Measurements from ENCODE around the gene GJB1. TPM values are rescaled to one million over a fixed set of nuclear protein-coding genes. Genes with fewer than 3 reads are reported as not detected.

The GJB1 gene
- total RNA-seq, 2 experiments from 2014 or later, result not detected

GRCh38 chrX:71221145-71221544 lies 1.9 kb upstream of the GJB1 start:
- Histone ChIP-seq H3K4me2 (ENCODE audit: low read length) (no peak overlapping the region), H4K20me1 (ENCODE audit: insufficient read depth, low read length) (no peaks in the 10 kb centered on the region), H3K79me2 (ENCODE audit: insufficient read depth, low read depth, low read length) (no peaks in the 10 kb centered on the region), H3K9me3 (ENCODE audit: low read length) (no peaks in the 10 kb centered on the region), H3K36me3 (ENCODE audit: insufficient read depth, low read length) (no peaks in the 10 kb centered on the region), H3K4me1 (ENCODE audit: insufficient read depth, low read length, poor library complexity, severe bottlenecking) (peaks cover 7% of the 10 kb centered on the region), H3K27ac (ENCODE audit: low read depth, low read length, poor library complexity, severe bottlenecking) (no peak overlapping the region), H2AFZ (ENCODE audit: low read length) (no peak overlapping the region), H3K4me3 (ENCODE audit: low read depth, low read length, poor library complexity, severe bottlenecking) (no peak overlapping the region), H3K9me2 (ENCODE audit: insufficient read depth, low read length) (no peaks in the 10 kb centered on the region)
- POLR2A ChIA-PET, result no interaction called here
- no peak for DNase-seq (ENCODE audit: low spot score)
- TF ChIP-seq CTCF (conservative IDR thresholded peaks at IDR 0.05; ENCODE audit: low read length), result no peak
- TF ChIP-seq EZH2phosphoT487 (IDR thresholded peaks at IDR 0.05; ENCODE audit: borderline replicate concordance, low read depth, low read length), result no peak
- no TSS peak for BruUV-seq (replicated peaks)
- CTCF ChIA-PET (ENCODE audit: unreplicated experiment), result no interaction called here
- intact Hi-C loops (cut with micrococcal nuclease; ENCODE audit: unreplicated experiment), result no loop called here

- Histone ChIP-seq H3K36me3 (ENCODE audit: insufficient read depth, low read length) (no peaks in the 10 kb centered on the region), H3K4me1 (ENCODE audit: insufficient read depth, low read length, poor library complexity, severe bottlenecking) (no peaks in the 10 kb centered on the region), H4K20me1 (ENCODE audit: insufficient read depth, low read length) (no peaks in the 10 kb centered on the region), H3K27ac (ENCODE audit: low read depth, low read length, poor library complexity, severe bottlenecking) (no peak overlapping the region), H3K4me3 (ENCODE audit: low read depth, low read length, poor library complexity, severe bottlenecking) (no peak overlapping the region), H3K79me2 (ENCODE audit: insufficient read depth, low read depth, low read length) (no peaks in the 10 kb centered on the region), H2AFZ (ENCODE audit: low read length) (no peak overlapping the region), H3K4me2 (ENCODE audit: low read length) (no peak overlapping the region), H3K9me2 (ENCODE audit: insufficient read depth, low read length) (no peaks in the 10 kb centered on the region), H3K9me3 (ENCODE audit: low read length) (no peaks in the 10 kb centered on the region)
- BruUV-seq (replicated peaks), result no TSS peak
- TF ChIP-seq CTCF (conservative IDR thresholded peaks at IDR 0.05; ENCODE audit: low read length) (no peak), EZH2phosphoT487 (IDR thresholded peaks at IDR 0.05; ENCODE audit: borderline replicate concordance, low read depth, low read length) (no peak)
- ChIA-PET CTCF (ENCODE audit: unreplicated experiment) (no interaction called here), POLR2A (interaction anchor here (0.8 kb wide), 1 partner anchor 9 kb away, joined by 3 read pairs; no protein-coding TSS in a partner anchor)
- intact Hi-C loops (cut with micrococcal nuclease; ENCODE audit: unreplicated experiment), result no loop called here
- no peak for DNase-seq (ENCODE audit: low spot score)
Observed at GRCh38 chrX:71224098-71224708, 1.2 kb downstream of the GJB1 start.

- ChIA-PET POLR2A (interaction anchor here (0.6 to 0.8 kb wide), 2 partner anchors 8 to 16 kb away, joined by 3 to 5 read pairs; no protein-coding TSS in a partner anchor), CTCF (ENCODE audit: unreplicated experiment) (no interaction called here)
- BruUV-seq (replicated peaks), result no TSS peak
- H3K27ac ChIP-seq (ENCODE audit: low read depth, low read length, poor library complexity, severe bottlenecking), result no peak overlapping the region
- no peaks in the 10 kb centered on the region for H4K20me1 ChIP-seq (ENCODE audit: insufficient read depth, low read length)
- no peaks in the 10 kb centered on the region for H3K4me1 ChIP-seq (ENCODE audit: insufficient read depth, low read length, poor library complexity, severe bottlenecking)
- DNase-seq (ENCODE audit: low spot score), result no peak
- intact Hi-C loops (cut with micrococcal nuclease; ENCODE audit: unreplicated experiment), result no loop called here
- H3K4me2 ChIP-seq (ENCODE audit: low read length), result no peak overlapping the region
- no peak for TF ChIP-seq EZH2phosphoT487 (IDR thresholded peaks at IDR 0.05; ENCODE audit: borderline replicate concordance, low read depth, low read length)
- TF ChIP-seq CTCF (conservative IDR thresholded peaks at IDR 0.05; ENCODE audit: low read length), result no peak
- H2AFZ ChIP-seq (ENCODE audit: low read length), result no peak overlapping the region
- no peaks in the 10 kb centered on the region for H3K36me3 ChIP-seq (ENCODE audit: insufficient read depth, low read length)
- H3K4me3 ChIP-seq (ENCODE audit: low read depth, low read length, poor library complexity, severe bottlenecking), result no peak overlapping the region
- H3K9me3 ChIP-seq (ENCODE audit: low read length), result no peaks in the 10 kb centered on the region
- no peaks in the 10 kb centered on the region for H3K79me2 ChIP-seq (ENCODE audit: insufficient read depth, low read depth, low read length)
- H3K9me2 ChIP-seq (ENCODE audit: insufficient read depth, low read length), result no peaks in the 10 kb centered on the region
Observed at GRCh38 chrX:71225009-71225408, 2.0 kb downstream of the GJB1 start.
